Gastroesophageal sphincter (tissue), 4 donors: ENCODE results near the gene MTFR1L. TPM values are rescaled to one million over a fixed set of nuclear protein-coding genes. Genes with fewer than 3 reads are reported as not detected.

Experiments
- ATAC-seq: fragments of 150-250 bp; one replicate; pipeline ENCODE4 v1.9.1; 2016; ENCODE audit warnings: mild to moderate bottlenecking, moderate library complexity
- H3K27ac ChIP-seq, 4 donors: fragments of 200-600 bp; sonication (generic) in 3 of 4; 1 replicate in 3 of 4; 2 replicates in 1 of 4; pipeline ENCODE4 v1.5.1; 2016 to 2019
- H3K27me3 ChIP-seq: fragments of 200-600 bp; sonication (generic); one replicate; pipeline ENCODE4 v1.5.1; 2019
- H3K36me3 ChIP-seq, 2 donors: fragments of 200-600 bp; sonication (generic); one replicate each; pipeline ENCODE4 v1.5.1; 2019; ENCODE audit warnings: control low read depth in 1 of 2
- H3K4me1 ChIP-seq, 3 donors: fragments of 200-600 bp; sonication (generic); 1 replicate in 2 of 3; 2 replicates in 1 of 3; pipeline ENCODE4 v1.5.1; 2016 to 2019; ENCODE audit warnings: control low read depth in 2 of 3
- H3K4me3 ChIP-seq, 2 donors: fragments of 200-600 bp; sonication (generic); one replicate each; pipeline ENCODE4 v1.5.1; 2019; ENCODE audit warnings: mild to moderate bottlenecking in 1 of 2, moderate library complexity in 1 of 2
- H3K9me3 ChIP-seq, 3 donors: fragments of 200-600 bp; sonication (generic); one replicate each; pipeline ENCODE4 v1.5.1; 2017 to 2019; ENCODE audit warnings: control low read depth in 2 of 3
- CTCF ChIP-seq, 4 experiments: fragments of 200-600 bp in 2 of 4; fragments of 450-650 bp in 2 of 4; sonication (generic) in 1 of 4; IDR thresholded peaks; one replicate each; pipeline ENCODE4 v1.5.1; 2017 to 2019; ENCODE audit warnings: antibody characterized with exemption in 4 of 4, mild to moderate bottlenecking in 2 of 4, moderate library complexity in 2 of 4
- EP300 ChIP-seq: sonication (generic); formaldehyde crosslinking; IDR thresholded peaks from one replicate; pipeline ENCODE4 v1.6.1; 2017; ENCODE audit warnings: antibody characterized with exemption, mild to moderate bottlenecking
- POLR2A ChIP-seq, 2 donors: fragments of 450-650 bp; IDR thresholded peaks; one replicate each; pipeline ENCODE4 v1.6.1; 2017; ENCODE audit warnings: antibody characterized with exemption in 2 of 2, mild to moderate bottlenecking in 2 of 2, moderate library complexity in 1 of 2
- POLR2AphosphoS5 ChIP-seq: sonication (generic); formaldehyde crosslinking; IDR thresholded peaks from one replicate; pipeline ENCODE4 v1.6.1; 2017; ENCODE audit warnings: antibody characterized with exemption
- WGBS, 2 donors: methylation state at CpG; one replicate each; pipeline ENCODE4 v1.1.5; 2018; ENCODE audit warnings: low coverage in 1 of 2; 5-methylcytosine and 5-hydroxymethylcytosine counted together
- total RNA-seq, 4 donors: library from RNA; depleted of rRNA; stranded (reverse); fragments of >200 nt; gene quantifications; one replicate each; pipeline ENCODE4 v1.1.0, GENCODE V29; 2016

MTFR1L gene
- total RNA-seq, 4 donors from 2014 or later, result 83.2 to 128 (median 101) TPM

- Histone ChIP-seq H3K27ac (peak within 1 kb of the TSS; percentile 41 to 78 (median 76)), H3K9me3 (no peaks in the 10 kb centered on the region), H3K4me1 (peaks cover 0 to 20% (median 6%) of the 10 kb centered on the region in 3 donors), H3K36me3 (peaks cover 0 to 18% of the 10 kb centered on the region in 2 donors), H3K4me3 (peak within 1 kb of the TSS; percentile 47 to 58), H3K27me3 (no peaks in the 10 kb centered on the region)
- WGBS, 2 donors, result 1 to 2% methylated on average over 15 to 37 of the region's 77 CpGs
- peak; percentile 95 for ATAC-seq
- peak; percentile 89 for TF ChIP-seq POLR2AphosphoS5
- TF ChIP-seq POLR2A (IDR thresholded peaks at IDR 0.05), result peak; percentile 64 to 77
- TF ChIP-seq EP300, result no peak
- TF ChIP-seq CTCF (IDR thresholded peaks at IDR 0.05), result peak in 1 of 4 experiments; percentile 10
Measured at GRCh38 chr1:25858906-25859789, 39.4 kb downstream of the MTFR1L start, which contains the start of gene AUNIP. TSS of gene AUNIP (minus strand) at chr1:25859457. CDS start at chr1:25859357, 100 bp downstream.

GRCh38 chr1:25861316-25862286, 41.8 kb downstream of the MTFR1L start:
- H3K9me3 ChIP-seq, result no peaks in the 10 kb centered on the region
- H3K36me3 ChIP-seq, result peaks cover 0 to 20% of the 10 kb centered on the region in 2 donors
- H3K4me1 ChIP-seq, result peaks cover 0 to 20% (median 6%) of the 10 kb centered on the region in 3 donors
- TF ChIP-seq CTCF (IDR thresholded peaks at IDR 0.05), result no peak
- TF ChIP-seq POLR2A (IDR thresholded peaks at IDR 0.05), result no peak
- no peak for TF ChIP-seq EP300
- TF ChIP-seq POLR2AphosphoS5, result no peak
- no peak overlapping the region for H3K4me3 ChIP-seq
- H3K27ac ChIP-seq, result no peak overlapping the region
- no peak for ATAC-seq
- H3K27me3 ChIP-seq, result no peaks in the 10 kb centered on the region
- 24 to 42% methylated on average over 3 to 4 of the region's 16 CpGs for WGBS, 2 donors

- Histone ChIP-seq H3K36me3 (peaks cover 0 to 32% of the 10 kb centered on the region in 2 donors), H3K4me3 (no peak overlapping the region), H3K9me3 (no peaks in the 10 kb centered on the region), H3K27me3 (no peaks in the 10 kb centered on the region), H3K4me1 (peaks cover 0 to 20% (median 6%) of the 10 kb centered on the region in 3 donors), H3K27ac (no peak overlapping the region)
- TF ChIP-seq POLR2A (IDR thresholded peaks at IDR 0.05) (no peak), POLR2AphosphoS5 (no peak), CTCF (IDR thresholded peaks at IDR 0.05) (no peak), EP300 (no peak)
- no peak for ATAC-seq
- 92 to 93% methylated on average over 4 to 11 of the region's 20 CpGs for WGBS, 2 donors
Measured at GRCh38 chr1:25862785-25863485, 43.2 kb downstream of the MTFR1L start.

- no peak for TF ChIP-seq EP300
- no peak for TF ChIP-seq CTCF (IDR thresholded peaks at IDR 0.05)
- TF ChIP-seq POLR2A (IDR thresholded peaks at IDR 0.05), result no peak
- TF ChIP-seq POLR2AphosphoS5, result no peak
- no peak overlapping the region for H3K27ac ChIP-seq
- no peaks in the 10 kb centered on the region for H3K27me3 ChIP-seq
- ATAC-seq, result no peak
- peaks cover 0 to 16% (median 4%) of the 10 kb centered on the region in 3 donors for H3K4me1 ChIP-seq
- H3K4me3 ChIP-seq, result no peak overlapping the region
- 74 to 90% methylated on average over 4 to 24 of the region's 25 CpGs for WGBS, 2 donors
- H3K9me3 ChIP-seq, result no peaks in the 10 kb centered on the region
- peaks cover 0 to 40% of the 10 kb centered on the region in 2 donors for H3K36me3 ChIP-seq
Measured at GRCh38 chr1:25863486-25864262, 43.9 kb downstream of the MTFR1L start.
